Pulmonary artery endothelial cell (primary cell): ENCODE measurements around the gene PTRH1. TPM values are rescaled to one million over a fixed set of nuclear protein-coding genes. Genes with fewer than 3 reads are reported as not detected.
A peak's percentile ranks its signal among the peaks of the same experiment; 100 is the strongest.

ENCODE experiments used
- DNase-seq: peaks from one replicate; pipeline ENCODE4 v3.0.0-alpha.2; 2011; ENCODE audit warnings: low read depth, low spot score
- total RNA-seq: library from RNA; depleted of rRNA; stranded (reverse); fragments of >200 nt; gene quantifications from 2 replicates; pipeline ENCODE4 v1.2.3, GENCODE V29; 2014

Gene PTRH1
- total RNA-seq, 1 donor from 2014 or later, result 40.4 TPM

- no peak for DNase-seq
Measured at GRCh38 chr9:127720031-127720864, 4.8 kb upstream of the PTRH1 start.

- no peak for DNase-seq
Measured at GRCh38 chr9:127717766-127718165, 2.3 kb upstream of the PTRH1 start.

- DNase-seq, result no peak
Measured at GRCh38 chr9:127716412-127716811, 949 bp upstream of the PTRH1 start.

- no peak for DNase-seq
Measured at GRCh38 chr9:127714951-127715469, 453 bp downstream of the PTRH1 start.

- no peak for DNase-seq
Measured at GRCh38 chr9:127714020-127714750, 1.3 kb downstream of the PTRH1 start.

GRCh38 chr9:127712867-127713266 lies 2.6 kb downstream of the PTRH1 start:
- no peak for DNase-seq

- no peak for DNase-seq
Measured at GRCh38 chr9:127712371-127712770, 3.1 kb downstream of the PTRH1 start.

GRCh38 chr9:127711831-127712274 lies 3.6 kb downstream of the PTRH1 start:
- DNase-seq, result no peak

GRCh38 chr9:127711226-127711701 lies 4.2 kb downstream of the PTRH1 start:
- DNase-seq, result no peak

GRCh38 chr9:127710204-127710783 lies 5.2 kb downstream of the PTRH1 start:
- no peak for DNase-seq

- DNase-seq, result no peak
Measured at GRCh38 chr9:127708952-127709587, 6.4 kb downstream of the PTRH1 start.

GRCh38 chr9:127707766-127708165 lies 7.7 kb downstream of the PTRH1 start:
- DNase-seq, result no peak

- DNase-seq, result no peak
Measured at GRCh38 chr9:127706836-127707241, 8.6 kb downstream of the PTRH1 start, which contains the start of gene CFAP157. TSS of gene CFAP157 (plus strand) at chr9:127706988. CDS start at chr9:127707032, 44 bp downstream.

- no peak for DNase-seq
Measured at GRCh38 chr9:127705577-127706379, 9.7 kb downstream of the PTRH1 start.

GRCh38 chr9:127703289-127703946 lies 12.0 kb downstream of the PTRH1 start:
- DNase-seq, result no peak

GRCh38 chr9:127700594-127701255 lies 14.7 kb downstream of the PTRH1 start:
- DNase-seq, result no peak

- no peak for DNase-seq
Measured at GRCh38 chr9:127700140-127700539, 15.3 kb downstream of the PTRH1 start.

GRCh38 chr9:127698985-127699670 lies 16.3 kb downstream of the PTRH1 start:
- peak; percentile 86 for DNase-seq

GRCh38 chr9:127698386-127698785 lies 17.1 kb downstream of the PTRH1 start:
- no peak for DNase-seq
